GM18511 (cell line): ENCODE measurements around the gene ZC3H10.

Experiments used
- ATAC-seq: cut with Tn5 transposase; IDR thresholded peaks from one replicate; pipeline ENCODE4 v1.9.1; 2021; ENCODE audit warnings: mild to moderate bottlenecking, moderate library complexity; ENCODE audit not compliant: unreplicated experiment

The ZC3H10 gene

DNA sequence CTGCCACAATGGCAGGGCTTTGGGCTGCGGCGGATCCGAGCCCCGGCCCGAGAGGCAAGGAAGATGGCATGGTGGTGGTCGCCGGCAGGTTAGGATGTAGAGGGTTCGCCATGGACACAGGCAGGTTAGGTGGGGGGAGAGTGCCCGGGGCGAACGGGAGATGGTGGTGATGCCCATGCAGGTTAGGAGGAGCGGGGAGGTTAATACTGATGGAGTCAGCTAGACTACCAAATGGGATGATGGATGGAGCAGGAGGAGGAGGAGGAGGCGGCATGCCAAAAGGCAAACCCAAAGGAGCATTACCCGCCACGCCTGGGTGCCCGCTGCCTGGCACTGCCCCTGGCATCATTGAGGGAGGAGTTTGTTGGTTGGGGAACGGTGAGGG, 46.3 kb downstream of the ZC3H10 start:
- ATAC-seq = no peak

DNA sequence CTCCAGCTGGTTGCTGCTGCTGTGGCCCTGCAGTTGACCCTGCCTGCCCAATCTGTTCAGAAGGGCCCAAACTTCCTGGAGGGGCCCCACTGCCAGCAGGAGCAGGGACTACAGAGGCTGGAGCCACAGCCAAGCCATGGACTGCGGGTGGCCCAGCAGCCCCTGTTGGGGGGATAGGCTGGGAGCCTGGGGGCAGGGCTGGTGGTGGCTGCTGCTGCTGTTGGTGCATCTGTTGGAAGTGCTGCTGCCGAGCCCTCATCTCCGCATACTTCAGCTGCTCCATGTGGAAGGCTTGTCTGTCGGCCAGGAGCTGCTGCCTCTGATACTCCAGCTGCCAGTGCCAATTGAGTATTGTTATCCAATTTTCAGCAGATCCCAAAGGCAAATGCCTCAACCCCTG, 47.3 kb downstream of the ZC3H10 start:
- ATAC-seq = no peak

DNA sequence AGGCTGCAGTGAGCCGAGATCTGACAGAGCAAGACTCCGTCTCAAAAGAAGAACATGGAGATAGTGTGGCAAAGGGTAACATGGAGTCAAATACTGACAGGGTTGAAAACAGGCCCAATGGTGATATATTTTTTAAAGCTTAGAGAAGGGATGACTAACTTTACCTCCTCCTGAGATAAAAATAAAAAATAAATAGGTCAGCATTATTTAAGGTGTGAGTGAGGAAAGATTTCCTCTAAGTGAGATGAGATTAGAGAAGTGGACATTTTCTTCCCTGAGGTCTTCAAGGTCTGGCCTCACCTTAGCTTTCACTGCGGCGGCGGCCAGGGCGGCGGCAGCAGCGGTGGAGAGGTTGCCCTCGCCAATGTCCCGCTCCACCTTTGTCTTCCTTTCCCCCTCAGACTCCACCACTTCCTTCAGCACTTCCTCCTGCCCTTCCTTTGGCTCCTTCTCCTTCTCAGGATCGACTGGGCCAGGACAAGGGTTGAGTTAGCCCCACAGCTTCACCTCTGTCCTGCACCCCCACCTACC, 51.2 kb downstream of the ZC3H10 start:
- no peak for ATAC-seq

DNA sequence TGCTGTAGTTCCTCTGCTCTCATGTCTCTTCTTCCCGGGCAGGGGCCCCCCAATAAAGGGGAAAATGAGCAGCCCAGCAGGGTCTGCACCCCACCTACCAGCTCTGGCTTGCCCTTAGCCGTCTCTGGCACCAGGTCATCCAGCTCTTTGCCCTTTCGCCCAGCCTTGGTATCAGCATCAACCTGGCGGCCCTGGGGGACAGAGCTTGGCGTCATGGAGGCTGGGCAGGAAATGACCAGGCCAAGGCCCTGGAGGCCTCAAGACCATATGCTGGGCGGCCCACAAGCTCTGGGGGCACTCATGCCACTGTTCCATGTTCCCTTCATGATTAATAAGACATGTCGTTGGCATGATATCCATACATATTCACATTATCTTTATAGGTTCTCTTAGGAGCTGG, 54.8 kb downstream of the ZC3H10 start:
- ATAC-seq = no peak
